HG03097 (cell line): ENCODE results near the gene ZAR1L.
"Not testable (repeated sequence)": the region's sequence is repeated elsewhere in the genome, so short reads cannot be mapped to it uniquely, and the experiment has no call there.

Experiments
- ATAC-seq: cut with Tn5 transposase; IDR thresholded peaks from one replicate; pipeline ENCODE4 v1.9.1; 2021; ENCODE audit not compliant: unreplicated experiment, low FRiP score

The ZAR1L gene, protein sequence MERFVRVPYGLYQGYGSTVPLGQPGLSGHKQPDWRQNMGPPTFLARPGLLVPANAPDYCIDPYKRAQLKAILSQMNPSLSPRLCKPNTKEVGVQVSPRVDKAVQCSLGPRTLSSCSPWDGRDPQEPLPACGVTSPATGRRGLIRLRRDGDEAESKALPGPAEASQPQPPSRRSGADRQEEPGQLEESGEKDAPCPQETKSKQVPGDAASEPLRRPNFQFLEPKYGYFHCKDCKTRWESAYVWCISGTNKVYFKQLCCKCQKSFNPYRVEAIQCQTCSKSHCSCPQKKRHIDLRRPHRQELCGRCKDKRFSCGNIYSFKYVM

DNA sequence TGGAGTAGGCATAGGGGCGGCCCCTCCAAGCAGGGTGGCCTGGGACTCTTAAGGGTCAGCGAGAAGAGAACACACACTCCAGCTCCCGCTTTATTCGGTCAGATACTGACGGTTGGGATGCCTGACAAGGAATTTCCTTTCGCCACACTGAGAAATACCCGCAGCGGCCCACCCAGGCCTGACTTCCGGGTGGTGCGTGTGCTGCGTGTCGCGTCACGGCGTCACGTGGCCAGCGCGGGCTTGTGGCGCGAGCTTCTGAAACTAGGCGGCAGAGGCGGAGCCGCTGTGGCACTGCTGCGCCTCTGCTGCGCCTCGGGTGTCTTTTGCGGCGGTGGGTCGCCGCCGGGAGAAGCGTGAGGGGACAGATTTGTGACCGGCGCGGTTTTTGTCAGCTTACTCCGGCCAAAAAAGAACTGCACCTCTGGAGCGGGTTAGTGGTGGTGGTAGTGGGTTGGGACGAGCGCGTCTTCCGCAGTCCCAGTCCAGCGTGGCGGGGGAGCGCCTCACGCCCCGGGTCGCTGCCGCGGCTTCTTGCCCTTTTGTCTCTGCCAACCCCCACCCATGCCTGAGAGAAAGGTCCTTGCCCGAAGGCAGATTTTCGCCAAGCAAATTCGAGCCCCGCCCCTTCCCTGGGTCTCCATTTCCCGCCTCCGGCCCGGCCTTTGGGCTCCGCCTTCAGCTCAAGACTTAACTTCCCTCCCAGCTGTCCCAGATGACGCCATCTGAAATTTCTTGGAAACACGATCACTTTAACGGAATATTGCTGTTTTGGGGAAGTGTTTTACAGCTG lies at the start of gene ZAR1L, which contains the start of gene BRCA2:
ZAR1L (minus strand) TSS at position 126 of the 790 bp plus-strand sequence. CDS start 3,438 bp downstream, outside the sequence.
BRCA2 (plus strand) TSS at position 271 of the 790 bp plus-strand sequence. CDS start 953 bp downstream, outside the sequence.
- ATAC-seq = peak; percentile 87

- ATAC-seq = no peak
These were observed 47.4 kb upstream of the ZAR1L start for GRCh38 chr13:32362574-32362973.

DNA sequence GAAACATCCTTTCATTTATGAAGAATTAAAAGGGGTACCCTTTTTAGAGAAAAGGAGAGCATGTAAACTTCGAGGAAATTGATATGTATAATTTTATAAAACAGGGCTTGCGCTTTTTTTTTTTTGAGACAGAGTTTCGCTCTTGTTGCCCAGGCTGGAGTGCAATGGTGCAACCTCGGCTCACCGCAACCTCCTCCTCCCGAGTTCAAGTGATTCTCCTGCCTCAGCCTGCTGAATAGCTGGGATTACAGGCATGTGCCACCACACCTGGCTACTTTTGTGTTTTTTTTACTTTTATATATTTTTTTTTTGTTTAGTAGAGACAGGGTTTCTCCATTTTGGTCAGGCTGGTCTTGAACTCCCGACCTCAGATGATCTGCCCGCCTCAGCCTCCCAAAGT lies 40.8 kb upstream of the ZAR1L start:
- ATAC-seq = not testable (repeated sequence)

DNA sequence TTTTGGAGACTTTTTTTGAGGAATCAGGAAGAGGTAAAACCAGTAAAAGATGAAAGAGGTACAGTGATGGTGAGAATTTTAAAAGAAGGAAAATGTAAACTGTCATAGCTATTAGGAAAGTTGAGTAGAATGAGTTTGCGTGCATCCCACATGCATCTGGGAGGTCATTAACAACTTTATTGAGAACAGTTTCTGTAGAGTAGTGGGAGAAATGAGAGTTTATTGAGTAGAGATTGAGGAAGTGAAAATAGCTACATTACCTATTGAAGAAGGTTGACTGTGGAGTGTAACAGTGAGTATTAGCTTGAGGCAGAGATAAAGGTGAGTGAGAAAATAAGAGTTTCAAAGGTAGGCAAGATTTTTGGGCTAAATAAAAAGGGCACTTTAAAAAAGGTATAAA lies 38.9 kb upstream of the ZAR1L start:
- ATAC-seq = no peak

DNA sequence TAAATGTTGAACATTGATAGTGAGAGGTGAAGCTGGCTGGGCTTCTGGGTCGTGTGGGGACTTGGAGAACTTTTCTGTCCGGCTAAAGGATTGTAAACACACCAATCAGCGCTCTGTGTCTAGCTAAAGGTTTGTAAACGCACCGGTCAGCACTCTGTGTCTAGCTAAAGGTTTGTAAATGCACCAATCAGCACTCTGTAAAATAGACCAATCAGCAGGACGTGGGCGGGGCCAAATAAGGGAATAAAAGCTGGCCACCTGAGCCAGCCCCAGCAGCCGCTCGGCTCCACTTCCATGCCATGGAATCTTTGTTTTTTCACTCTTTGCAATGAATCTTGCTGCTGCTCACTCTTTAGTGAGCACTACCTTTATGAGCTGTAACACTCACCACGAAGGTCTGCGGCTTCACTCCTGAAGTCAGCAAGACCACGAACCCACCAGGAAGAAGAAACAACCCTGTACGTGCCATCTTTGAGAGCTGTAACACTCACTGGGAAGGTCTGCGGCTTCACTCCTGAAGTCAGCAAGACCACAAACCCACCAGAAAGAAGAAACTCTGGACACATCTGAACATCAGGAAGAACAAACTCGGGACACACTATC lies 35.8 kb upstream of the ZAR1L start:
- ATAC-seq = not testable (repeated sequence)

DNA sequence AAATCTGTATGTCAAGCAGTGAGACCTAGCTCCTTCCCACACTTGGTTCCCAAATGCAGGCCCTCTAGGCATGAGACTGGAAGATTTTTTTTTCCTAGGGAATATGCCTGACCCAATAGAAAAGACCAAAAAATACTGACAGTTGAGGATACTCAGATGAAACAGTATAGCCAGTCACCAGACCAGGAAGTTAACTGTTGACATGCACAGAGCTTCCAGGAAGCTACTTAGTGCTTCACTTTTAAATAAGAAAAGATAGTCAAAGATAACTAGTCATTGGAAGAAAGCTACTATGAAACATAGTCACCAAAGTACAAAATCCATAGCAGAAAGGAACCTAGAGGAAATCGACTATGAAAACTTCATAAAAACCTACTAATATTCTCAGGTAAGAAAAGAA lies 32.5 kb upstream of the ZAR1L start:
- no peak for ATAC-seq

DNA sequence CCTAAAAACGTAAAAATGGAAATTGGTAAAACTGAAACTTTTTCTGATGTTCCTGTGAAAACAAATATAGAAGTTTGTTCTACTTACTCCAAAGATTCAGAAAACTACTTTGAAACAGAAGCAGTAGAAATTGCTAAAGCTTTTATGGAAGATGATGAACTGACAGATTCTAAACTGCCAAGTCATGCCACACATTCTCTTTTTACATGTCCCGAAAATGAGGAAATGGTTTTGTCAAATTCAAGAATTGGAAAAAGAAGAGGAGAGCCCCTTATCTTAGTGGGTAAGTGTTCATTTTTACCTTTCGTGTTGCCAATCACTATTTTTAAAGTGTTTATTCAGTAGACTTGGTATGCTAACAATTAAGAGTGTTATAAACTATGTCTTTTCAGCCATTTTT lies 25.8 kb upstream of the ZAR1L start:
- no peak for ATAC-seq

- no peak for ATAC-seq
These were observed 19.5 kb upstream of the ZAR1L start for GRCh38 chr13:32334671-32335070.

GRCh38 chr13:32330441-32330840 lies 15.3 kb upstream of the ZAR1L start:
- ATAC-seq = no peak

GRCh38 chr13:32323912-32324311 lies 8.7 kb upstream of the ZAR1L start:
- ATAC-seq = no peak

GRCh38 chr13:32320528-32320927 lies 5.4 kb upstream of the ZAR1L start:
- no peak for ATAC-seq

DNA sequence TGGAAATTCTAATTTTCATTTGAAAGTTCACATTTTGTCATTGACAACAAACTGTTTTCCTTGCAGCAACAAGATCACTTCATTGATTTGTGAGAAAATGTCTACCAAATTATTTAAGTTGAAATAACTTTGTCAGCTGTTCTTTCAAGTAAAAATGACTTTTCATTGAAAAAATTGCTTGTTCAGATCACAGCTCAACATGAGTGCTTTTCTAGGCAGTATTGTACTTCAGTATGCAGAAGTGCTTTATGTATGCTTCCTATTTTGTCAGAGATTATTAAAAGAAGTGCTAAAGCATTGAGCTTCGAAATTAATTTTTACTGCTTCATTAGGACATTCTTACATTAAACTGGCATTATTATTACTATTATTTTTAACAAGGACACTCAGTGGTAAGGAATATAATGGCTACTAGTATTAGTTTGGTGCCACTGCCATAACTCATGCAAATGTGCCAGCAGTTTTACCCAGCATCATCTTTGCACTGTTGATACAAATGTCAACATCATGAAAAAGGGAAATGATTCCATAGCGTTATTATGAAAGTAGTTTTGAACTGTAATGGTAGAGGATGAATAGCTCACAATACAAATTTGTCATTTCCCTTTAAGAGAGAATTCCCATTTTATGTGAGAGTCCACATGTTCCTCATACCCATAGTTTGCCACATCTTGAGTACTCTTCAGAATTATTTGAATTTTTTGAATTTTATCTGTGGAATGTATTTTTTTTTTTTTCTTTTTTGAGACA lies 2.7 kb upstream of the ZAR1L start:
- no peak for ATAC-seq

GRCh38 chr13:32316501-32316900 lies 1.3 kb upstream of the ZAR1L start:
- no peak for ATAC-seq

- peak; percentile 30 for ATAC-seq
These were observed 821 bp upstream of the ZAR1L start for GRCh38 chr13:32316028-32316339.

DNA sequence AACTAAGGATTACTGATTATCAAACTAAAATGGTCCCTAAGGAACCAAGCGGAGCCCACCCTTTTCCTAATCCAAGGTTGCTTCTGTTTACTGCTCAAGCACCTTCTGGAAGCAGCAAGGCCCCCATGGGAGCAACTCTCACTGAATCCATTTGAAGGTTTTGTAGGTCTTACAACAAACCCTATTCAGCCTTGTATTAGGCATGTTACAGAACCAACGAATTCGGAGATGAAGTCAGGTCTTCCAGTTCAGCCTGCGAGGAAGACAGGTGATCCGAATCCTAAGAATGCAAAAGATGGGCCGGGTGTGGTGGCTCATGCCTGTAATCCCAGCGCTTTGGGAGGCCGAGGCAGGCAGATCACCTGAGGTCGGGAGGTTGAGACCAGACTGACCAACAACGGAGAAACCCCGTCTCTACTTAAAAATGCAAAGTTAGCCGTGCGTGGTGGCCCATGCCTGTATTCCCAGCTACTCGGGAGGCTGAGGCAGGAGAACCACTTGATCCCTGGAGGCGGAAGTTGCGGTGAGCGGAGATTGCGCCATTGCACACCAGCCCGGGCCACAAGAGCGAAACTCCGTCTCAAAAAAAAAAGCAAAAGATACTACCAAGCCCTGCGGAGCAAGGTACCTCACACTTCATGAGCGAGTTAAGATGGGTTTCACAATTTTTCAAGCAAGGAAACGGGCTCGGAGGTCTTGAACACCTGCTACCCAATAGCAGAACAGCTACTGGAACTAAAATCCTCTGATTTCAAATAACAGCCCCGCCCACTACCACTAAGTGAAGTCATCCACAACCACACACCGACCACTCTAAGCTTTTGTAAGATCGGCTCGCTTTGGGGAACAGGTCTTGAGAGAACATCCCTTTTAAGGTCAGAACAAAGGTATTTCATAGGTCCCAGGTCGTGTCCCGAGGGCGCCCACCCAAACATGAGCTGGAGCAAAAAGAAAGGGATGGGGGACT lies 609 bp downstream of the ZAR1L start:
- peak; percentile 19 for ATAC-seq

- no peak for ATAC-seq
These were observed 3.8 kb downstream of the ZAR1L start for GRCh38 chr13:32311188-32311897.

DNA sequence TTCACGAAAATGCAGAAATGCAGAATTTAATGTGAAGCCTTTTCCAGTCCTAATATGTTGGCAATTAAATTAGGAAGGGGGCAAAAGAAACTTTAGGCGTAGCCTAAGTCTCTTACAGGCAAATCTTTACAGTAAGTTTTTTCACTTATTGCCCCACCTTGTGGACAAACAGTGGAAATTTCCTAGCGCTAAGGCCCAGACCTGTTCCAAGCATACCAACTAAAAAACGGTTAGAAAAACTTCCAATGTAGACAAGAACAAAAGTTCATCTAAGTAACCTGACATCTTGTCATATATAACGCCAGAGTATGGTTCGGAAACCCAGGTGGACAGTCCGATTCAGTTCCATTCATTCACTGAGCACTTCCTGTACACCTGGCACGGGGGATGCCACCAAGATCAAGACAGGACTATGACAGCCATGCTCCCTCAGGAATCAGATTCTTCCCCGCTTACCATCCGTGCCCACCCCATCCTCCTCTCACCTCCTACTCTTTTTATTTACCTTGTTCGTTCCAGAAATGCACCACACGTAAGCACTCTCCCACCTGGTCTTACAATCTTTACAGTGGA lies 4.9 kb downstream of the ZAR1L start:
- peak; percentile 54 for ATAC-seq

- ATAC-seq = no peak
These were observed 5.6 kb downstream of the ZAR1L start for GRCh38 chr13:32309312-32310133.
